ENCODE measurements around the gene GRIK2. TPM values are rescaled to one million over a fixed set of nuclear protein-coding genes. Genes with fewer than 3 reads are reported as not detected.
"Not testable (repeated sequence)": the region's sequence is repeated elsewhere in the genome, so short reads cannot be mapped to it uniquely, and the experiment has no call there.

Gene GRIK2
- total RNA-seq (2014; rRNA removed) (0.55 and 2.8 TPM in 2 replicates), Bru-seq, nascent RNA (percentile 42 among the genes with signal in this experiment), BruChase-seq, experiment 1, labeled RNA remaining after a 6-hour chase (percentile 36 among the genes with signal in this experiment), BruChase-seq, experiment 2, labeled RNA remaining after a 2-hour chase (percentile 53 among the genes with signal in this experiment)
- long read RNA-seq, partial matches to known transcripts: 2 of 6 reads
- long read RNA-seq, other reads (novel, unspliced or antisense): 4 of 6 reads

DNA sequence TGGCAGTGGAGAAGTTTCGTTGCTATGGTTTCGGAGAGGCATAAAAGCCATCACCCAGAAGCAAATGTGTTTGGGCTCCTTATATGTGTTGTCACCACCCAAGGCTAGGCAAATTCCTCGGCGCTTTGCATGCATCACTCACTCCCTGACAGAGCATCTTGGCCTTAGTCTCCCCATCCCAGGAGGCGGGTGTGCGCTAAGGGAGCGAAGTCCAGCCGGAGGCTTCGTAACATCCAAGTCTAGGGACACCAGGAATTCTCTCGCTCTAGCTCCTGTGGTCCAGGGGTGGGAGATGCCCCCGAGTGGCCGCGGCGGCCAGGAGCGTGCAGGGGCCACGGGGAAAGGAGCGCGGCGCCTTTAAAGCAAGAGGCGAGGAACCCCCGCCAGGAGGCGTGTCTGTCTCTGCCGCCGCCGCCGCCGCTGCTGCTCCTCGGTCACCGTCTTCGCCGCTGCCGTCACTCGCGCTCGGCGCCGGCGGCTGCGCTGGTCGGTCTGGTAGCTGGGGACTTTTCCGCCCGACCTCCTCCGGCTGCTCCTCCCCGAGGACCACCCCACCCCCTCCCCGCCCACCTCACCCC is at the start of gene GRIK2:
GRIK2 (plus strand) TSS at position 458 of the 578 bp plus-strand sequence.
- TF ChIP-seq EZH2phosphoT487 (IDR thresholded peaks at IDR 0.05; ENCODE audit: borderline replicate concordance, low read length) (no peak), EZH2 (IDR thresholded peaks at IDR 0.05; ENCODE audit: low read length, unreplicated experiment) (no peak)
- TF ChIP-seq, protein P1, sequence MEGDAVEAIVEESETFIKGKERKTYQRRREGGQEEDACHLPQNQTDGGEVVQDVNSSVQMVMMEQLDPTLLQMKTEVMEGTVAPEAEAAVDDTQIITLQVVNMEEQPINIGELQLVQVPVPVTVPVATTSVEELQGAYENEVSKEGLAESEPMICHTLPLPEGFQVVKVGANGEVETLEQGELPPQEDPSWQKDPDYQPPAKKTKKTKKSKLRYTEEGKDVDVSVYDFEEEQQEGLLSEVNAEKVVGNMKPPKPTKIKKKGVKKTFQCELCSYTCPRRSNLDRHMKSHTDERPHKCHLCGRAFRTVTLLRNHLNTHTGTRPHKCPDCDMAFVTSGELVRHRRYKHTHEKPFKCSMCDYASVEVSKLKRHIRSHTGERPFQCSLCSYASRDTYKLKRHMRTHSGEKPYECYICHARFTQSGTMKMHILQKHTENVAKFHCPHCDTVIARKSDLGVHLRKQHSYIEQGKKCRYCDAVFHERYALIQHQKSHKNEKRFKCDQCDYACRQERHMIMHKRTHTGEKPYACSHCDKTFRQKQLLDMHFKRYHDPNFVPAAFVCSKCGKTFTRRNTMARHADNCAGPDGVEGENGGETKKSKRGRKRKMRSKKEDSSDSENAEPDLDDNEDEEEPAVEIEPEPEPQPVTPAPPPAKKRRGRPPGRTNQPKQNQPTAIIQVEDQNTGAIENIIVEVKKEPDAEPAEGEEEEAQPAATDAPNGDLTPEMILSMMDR (conservative IDR thresholded peaks at IDR 0.05; ENCODE audit: low read depth, low read length): peak; percentile 24; the same call in 1 of the 2 replicates
- Histone ChIP-seq H3K27me3 (ENCODE audit: low read length) (peaks cover 14% of the 10 kb centered on the region), H3K4me1 (ENCODE audit: insufficient read depth, low read length) (peaks cover 21% of the 10 kb centered on the region; the same call in 1 of the 2 replicates), H4K20me1 (ENCODE audit: low read length) (no peaks in the 10 kb centered on the region; the same call in 1 of the 2 replicates), H3K9me3 (ENCODE audit: low read length) (no peaks in the 10 kb centered on the region), H2AFZ (ENCODE audit: low read length) (peak within 1 kb of the TSS; percentile 84), H3K9ac (ENCODE audit: low read length) (0 out of 2 replicates have a peak within 1 kb of the TSS, but pooled peaks have one; percentile 27), H3F3A (ENCODE audit: low read length, unreplicated experiment) (no peaks in the 10 kb centered on the region), H3K79me2 (ENCODE audit: low read length) (no peaks in the 10 kb centered on the region), H3K4me2 (ENCODE audit: low read length) (peak within 1 kb of the TSS; percentile 93), H3K4me3 (ENCODE audit: low read length) (peak within 1 kb of the TSS; percentile 71), H3K27ac (ENCODE audit: low read length) (no peak within 1 kb of the TSS), H3K36me3 (ENCODE audit: low read depth, low read length) (no peaks in the 10 kb centered on the region), H3K9me2 (replicated peaks; ENCODE audit: low read length) (no peaks in the 10 kb centered on the region)
- peak; percentile 45 for DNase-seq
- peak; percentile 58 for ATAC-seq
- ChIA-PET POLR2A (ENCODE audit: unreplicated experiment) (interaction anchor here (0.6 kb wide), 1 partner anchor 385 kb away, joined by 3 read pairs; no protein-coding TSS in a partner anchor), CTCF (interaction anchor here (0.6 kb wide), 1 partner anchor 213 kb away, joined by 3 read pairs; no protein-coding TSS in a partner anchor)
- intact Hi-C loops (cut with micrococcal nuclease): loop anchor here (2.0 to 10.0 kb wide), 4 partner anchors 273 to 1731 kb away; no protein-coding TSS in a partner anchor
- no TSS peak for BruUV-seq (replicated peaks)

DNA sequence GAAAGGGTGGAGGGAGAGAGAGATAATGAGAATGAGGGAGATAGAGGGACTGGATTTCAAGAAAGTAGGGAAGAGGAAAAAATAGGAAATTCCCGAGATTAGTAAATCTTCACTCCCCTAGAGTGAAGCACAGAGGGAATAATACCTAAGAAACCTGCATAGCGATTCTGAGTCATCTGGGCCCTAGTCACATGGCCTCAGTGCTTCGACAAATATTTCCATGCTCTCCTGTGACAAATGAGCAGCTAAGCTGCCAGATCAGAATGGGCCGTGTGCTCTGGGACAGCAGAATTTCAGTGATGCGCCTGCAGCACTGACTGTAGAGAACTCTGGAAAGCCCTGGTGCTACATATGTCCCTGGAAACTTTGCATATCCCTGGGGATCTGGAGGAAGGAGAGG is 48.6 kb upstream of the GRIK2 start:
- Histone ChIP-seq H3K27me3 (ENCODE audit: low read length) (no peaks in the 10 kb centered on the region), H3K79me2 (ENCODE audit: low read length) (no peaks in the 10 kb centered on the region), H3K4me1 (ENCODE audit: insufficient read depth, low read length) (no peaks in the 10 kb centered on the region), H3K9me2 (replicated peaks; ENCODE audit: low read length) (no peaks in the 10 kb centered on the region), H3K36me3 (ENCODE audit: low read depth, low read length) (no peaks in the 10 kb centered on the region), H3K4me3 (ENCODE audit: low read length) (no peak overlapping the region), H4K20me1 (ENCODE audit: low read length) (no peaks in the 10 kb centered on the region), H3K4me2 (ENCODE audit: low read length) (no peak overlapping the region), H3K9me3 (ENCODE audit: low read length) (no peaks in the 10 kb centered on the region), H3K9ac (ENCODE audit: low read length) (no peak overlapping the region), H3K27ac (ENCODE audit: low read length) (no peak overlapping the region), H3F3A (ENCODE audit: low read length, unreplicated experiment) (no peaks in the 10 kb centered on the region), H2AFZ (ENCODE audit: low read length) (no peak overlapping the region)
- no peak for TF ChIP-seq EZH2 (IDR thresholded peaks at IDR 0.05; ENCODE audit: low read length, unreplicated experiment)
- no peak for TF ChIP-seq EZH2phosphoT487 (IDR thresholded peaks at IDR 0.05; ENCODE audit: borderline replicate concordance, low read length)
- TF ChIP-seq, protein P1 (conservative IDR thresholded peaks at IDR 0.05; ENCODE audit: low read depth, low read length): no peak
- ChIA-PET POLR2A (ENCODE audit: unreplicated experiment) (no interaction called here), CTCF (no interaction called here)
- ATAC-seq (no peak), DNase-seq (peak; percentile 23)
- intact Hi-C loops (cut with micrococcal nuclease): no loop called here
- no TSS peak for BruUV-seq (replicated peaks)

DNA sequence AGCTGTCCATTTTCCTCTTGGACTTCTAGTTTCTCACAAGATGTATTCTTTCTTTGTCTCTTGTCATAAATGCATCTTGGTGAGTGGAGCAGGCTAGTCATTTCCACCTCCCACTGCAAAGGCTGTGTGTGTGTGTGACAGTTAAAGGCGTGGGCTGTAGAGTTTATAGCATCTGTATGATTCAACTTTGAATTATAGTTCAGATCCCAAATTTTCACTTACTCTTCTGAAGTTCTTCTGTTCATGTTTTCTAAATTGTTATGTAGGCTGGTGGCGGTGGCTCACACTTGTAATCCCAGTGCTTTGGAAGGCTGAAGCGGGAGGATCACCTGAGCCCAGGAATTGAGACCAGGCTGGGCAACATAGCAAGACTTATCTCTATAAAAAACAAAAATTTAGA is 44.7 kb upstream of the GRIK2 start:
- ATAC-seq: no peak
- TF ChIP-seq EZH2 (IDR thresholded peaks at IDR 0.05; ENCODE audit: low read length, unreplicated experiment) (no peak), EZH2phosphoT487 (IDR thresholded peaks at IDR 0.05; ENCODE audit: borderline replicate concordance, low read length) (no peak)
- TF ChIP-seq, protein P1 (conservative IDR thresholded peaks at IDR 0.05; ENCODE audit: low read depth, low read length): no peak

DNA sequence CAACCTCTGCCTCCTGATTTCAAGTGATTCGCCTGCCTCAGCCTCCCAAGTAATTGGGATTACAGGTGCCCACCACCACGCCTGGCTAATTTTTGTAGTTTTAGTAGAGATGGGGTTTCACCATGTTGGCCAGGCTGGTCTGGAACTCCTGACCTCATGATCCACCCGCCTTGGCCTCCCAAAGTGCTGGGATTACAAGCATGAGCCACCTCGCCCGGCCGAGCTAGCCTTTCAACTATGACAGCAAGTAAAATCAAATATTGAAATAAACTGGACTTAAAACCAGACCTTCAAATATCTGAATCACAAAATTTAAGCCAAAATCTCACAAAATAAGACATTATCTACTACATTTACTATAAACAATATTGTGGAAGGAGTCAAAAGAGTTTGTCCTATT is 42.9 kb upstream of the GRIK2 start:
- H3K4me3 ChIP-seq (ENCODE audit: low read length); H3K9me3 ChIP-seq (ENCODE audit: low read length); H4K20me1 ChIP-seq (ENCODE audit: low read length); DNase-seq; CTCF ChIA-PET; H3K79me2 ChIP-seq (ENCODE audit: low read length); H3K27ac ChIP-seq (ENCODE audit: low read length); H3K27me3 ChIP-seq (ENCODE audit: low read length); BruUV-seq (replicated peaks); H3K4me1 ChIP-seq (ENCODE audit: insufficient read depth, low read length); POLR2A ChIA-PET (ENCODE audit: unreplicated experiment); H3K9me2 ChIP-seq (replicated peaks; ENCODE audit: low read length); intact Hi-C loops (cut with micrococcal nuclease); H3K36me3 ChIP-seq (ENCODE audit: low read depth, low read length); H3K4me2 ChIP-seq (ENCODE audit: low read length); H3K9ac ChIP-seq (ENCODE audit: low read length); H3F3A ChIP-seq (ENCODE audit: low read length, unreplicated experiment); H2AFZ ChIP-seq (ENCODE audit: low read length); ATAC-seq: not testable (repeated sequence)

More for the DNA sequence above, 44.7 kb upstream of the GRIK2 start:
- H2AFZ ChIP-seq (ENCODE audit: low read length): no peak overlapping the region
- BruUV-seq (replicated peaks): no TSS peak
- H3K4me3 ChIP-seq (ENCODE audit: low read length): no peak overlapping the region
- H3K9ac ChIP-seq (ENCODE audit: low read length): no peak overlapping the region
- no peaks in the 10 kb centered on the region for H3K4me1 ChIP-seq (ENCODE audit: insufficient read depth, low read length)
- H3K27ac ChIP-seq (ENCODE audit: low read length): no peak overlapping the region
- intact Hi-C loops (cut with micrococcal nuclease): no loop called here
- H3K9me3 ChIP-seq (ENCODE audit: low read length): no peaks in the 10 kb centered on the region
- POLR2A ChIA-PET (ENCODE audit: unreplicated experiment): no interaction called here
- H3K4me2 ChIP-seq (ENCODE audit: low read length): no peak overlapping the region
- no peaks in the 10 kb centered on the region for H4K20me1 ChIP-seq (ENCODE audit: low read length)
- H3K79me2 ChIP-seq (ENCODE audit: low read length): no peaks in the 10 kb centered on the region
- H3K36me3 ChIP-seq (ENCODE audit: low read depth, low read length): no peaks in the 10 kb centered on the region
- DNase-seq: no peak
- CTCF ChIA-PET: no interaction called here
- no peaks in the 10 kb centered on the region for H3K9me2 ChIP-seq (replicated peaks; ENCODE audit: low read length)
- no peaks in the 10 kb centered on the region for H3K27me3 ChIP-seq (ENCODE audit: low read length)
- H3F3A ChIP-seq (ENCODE audit: low read length, unreplicated experiment): no peaks in the 10 kb centered on the region
